Left lung (tissue), 10 donors: ENCODE data around the gene NEU2. TPM values are rescaled to one million over a fixed set of nuclear protein-coding genes. Genes with fewer than 3 reads are reported as not detected.

Experiments
- ATAC-seq: fragments of 200-7000 bp; cut with Tn5 transposase; one replicate; pipeline ENCODE4 v1.9.1; 2020; ENCODE audit warnings: moderate library complexity
- DNase-seq, 4 donors: peaks; one replicate each; pipeline ENCODE4 v3.0.0-alpha.2; 2013 to 2020
- H3K27ac ChIP-seq, 2 donors: fragments of 200-600 bp; sonication (generic) in 1 of 2; one replicate each; pipeline versions ENCODE4 v1.5.0 to v1.8.0; 2020 to 2021
- H3K27me3 ChIP-seq, 2 donors: fragments of 200-600 bp; sonication (generic) in 1 of 2; one replicate each; pipeline versions ENCODE4 v1.5.0 to v1.8.0; 2020 to 2021
- H3K36me3 ChIP-seq, 2 donors: fragments of 200-600 bp; sonication (generic) in 1 of 2; one replicate each; pipeline versions ENCODE4 v1.5.0 to v1.8.0; 2020 to 2021
- H3K4me1 ChIP-seq, 2 donors: fragments of 200-600 bp; one replicate each; pipeline ENCODE4 v1.8.0; 2021
- H3K4me3 ChIP-seq, 2 donors: fragments of 200-600 bp; sonication (generic) in 1 of 2; one replicate each; pipeline versions ENCODE4 v1.5.0 to v1.8.0; 2020 to 2021; ENCODE audit warnings: mild to moderate bottlenecking in 1 of 2
- H3K9me3 ChIP-seq, 2 donors: fragments of 200-600 bp; sonication (generic) in 1 of 2; one replicate each; pipeline versions ENCODE4 v1.5.0 to v1.8.0; 2020 to 2021
- intact Hi-C, 2 donors: fragments of 100-400 bp; cut with DNase I; formaldehyde crosslinking; loops; one replicate each; pipeline versions ENCODE4 v1.11.2 to v1.14.2; 2022
- polyA plus RNA-seq, 6 donors: library from polyadenylated mRNA; unstranded; fragments of 120-200 nt; gene quantifications; one replicate each; pipeline ENCODE4 v1.2.1, GENCODE V29; 2013; ENCODE audit not compliant: insufficient read length in 6 of 6
- total RNA-seq, 2 donors: library from RNA; stranded (reverse); fragmentation: NEBNext Ultra II Directional; extraction: Animal tissue kit (Norgen Biotek cat#: 25700); gene quantifications; one replicate each; pipeline ENCODE4 v1.2.1, GENCODE V29; 2021
- TF ChIP-seq, protein P1 (sequence below), 2 donors: fragments of 200-600 bp; sonication (generic) in 1 of 2; IDR thresholded peaks; one replicate each; pipeline versions ENCODE4 v1.5.0 to v1.8.0; 2021; ENCODE audit warnings: antibody characterized with exemption in 2 of 2
- donor health status: DM: no; HTN: yes; CAD: no.
- donor health status: DM: no; HTN: no; CAD: no.

NEU2 gene
- total and polyA plus RNA-seq, 8 donors = not detected

DNA sequence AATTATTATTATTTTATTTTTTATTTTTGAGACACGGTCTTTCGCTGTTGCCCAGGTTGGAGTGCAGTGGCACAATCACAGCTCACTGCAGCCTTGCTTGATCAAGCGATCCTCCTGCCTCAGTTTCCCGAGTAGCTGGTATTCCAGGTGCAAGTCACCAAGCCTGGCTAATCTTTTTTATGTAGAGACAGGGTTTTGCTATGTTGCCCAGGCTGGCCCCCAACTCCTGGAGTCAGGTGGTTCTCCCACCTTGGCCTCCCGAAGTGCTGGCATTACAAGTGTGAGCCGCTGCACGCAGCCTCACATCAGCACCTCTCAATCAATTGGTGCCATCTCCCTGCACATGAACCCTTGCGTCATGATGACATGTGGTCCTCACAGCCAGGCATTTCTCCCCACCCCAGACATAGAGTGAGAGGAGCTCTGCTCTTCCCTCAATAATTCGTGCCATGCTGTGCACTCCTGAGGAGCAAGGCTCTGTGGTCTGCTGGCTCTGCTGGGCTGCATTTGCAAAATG, 33.5 kb downstream of the NEU2 start:
- Histone ChIP-seq H3K4me3 (no peak overlapping the region), H3K36me3 (no peaks in the 10 kb centered on the region), H3K9me3 (no peaks in the 10 kb centered on the region), H3K27ac (peak overlapping the region in 1 of 2 donors; percentile 14), H3K27me3 (no peaks in the 10 kb centered on the region), H3K4me1 (peaks cover 0 to 75% of the 10 kb centered on the region in 2 donors)
- TF ChIP-seq, protein P1, sequence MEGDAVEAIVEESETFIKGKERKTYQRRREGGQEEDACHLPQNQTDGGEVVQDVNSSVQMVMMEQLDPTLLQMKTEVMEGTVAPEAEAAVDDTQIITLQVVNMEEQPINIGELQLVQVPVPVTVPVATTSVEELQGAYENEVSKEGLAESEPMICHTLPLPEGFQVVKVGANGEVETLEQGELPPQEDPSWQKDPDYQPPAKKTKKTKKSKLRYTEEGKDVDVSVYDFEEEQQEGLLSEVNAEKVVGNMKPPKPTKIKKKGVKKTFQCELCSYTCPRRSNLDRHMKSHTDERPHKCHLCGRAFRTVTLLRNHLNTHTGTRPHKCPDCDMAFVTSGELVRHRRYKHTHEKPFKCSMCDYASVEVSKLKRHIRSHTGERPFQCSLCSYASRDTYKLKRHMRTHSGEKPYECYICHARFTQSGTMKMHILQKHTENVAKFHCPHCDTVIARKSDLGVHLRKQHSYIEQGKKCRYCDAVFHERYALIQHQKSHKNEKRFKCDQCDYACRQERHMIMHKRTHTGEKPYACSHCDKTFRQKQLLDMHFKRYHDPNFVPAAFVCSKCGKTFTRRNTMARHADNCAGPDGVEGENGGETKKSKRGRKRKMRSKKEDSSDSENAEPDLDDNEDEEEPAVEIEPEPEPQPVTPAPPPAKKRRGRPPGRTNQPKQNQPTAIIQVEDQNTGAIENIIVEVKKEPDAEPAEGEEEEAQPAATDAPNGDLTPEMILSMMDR (IDR thresholded peaks at IDR 0.05) = no peak
- ATAC-seq (no peak), DNase-seq (no peak)
- intact Hi-C loops = no loop called here

DNA sequence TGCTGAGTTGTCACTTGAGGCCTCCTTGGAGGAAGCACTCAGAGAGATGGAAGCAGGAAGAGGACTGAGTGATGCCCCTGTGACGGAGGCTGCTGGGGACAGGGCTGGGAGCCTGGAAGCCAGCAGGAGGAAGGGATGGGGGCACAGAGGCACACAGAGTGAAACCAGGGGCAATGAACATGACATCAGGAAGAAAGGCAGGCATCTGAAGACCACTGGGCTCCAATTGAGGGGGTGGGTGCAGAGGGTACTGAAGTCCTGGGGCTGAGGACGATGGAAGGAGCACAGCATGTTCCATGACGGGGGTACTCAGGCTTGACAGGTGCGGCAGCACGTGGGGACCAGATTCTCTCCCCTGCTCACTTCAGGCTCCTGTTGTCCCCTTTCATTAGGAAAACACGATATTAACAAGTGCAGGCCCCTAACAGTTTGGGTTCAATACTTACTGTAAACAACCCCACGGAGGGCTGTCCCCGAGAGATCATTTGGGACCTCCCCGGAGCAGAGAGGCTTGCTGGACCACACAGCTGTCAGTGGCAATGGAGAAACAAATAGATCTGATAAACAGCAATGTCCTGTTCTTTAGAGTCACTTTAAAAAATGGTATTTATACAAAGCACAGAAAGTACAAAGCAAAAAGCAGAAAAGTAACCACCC, 36.4 kb downstream of the NEU2 start:
- DNase-seq (no peak), ATAC-seq (no peak)
- intact Hi-C loops = no loop called here
- Histone ChIP-seq H3K4me3 (no peak overlapping the region), H3K4me1 (peaks cover 0 to 54% of the 10 kb centered on the region in 2 donors), H3K9me3 (peaks cover 0 to 5% of the 10 kb centered on the region in 2 donors), H3K36me3 (peaks cover 0 to 4% of the 10 kb centered on the region in 2 donors), H3K27me3 (no peaks in the 10 kb centered on the region), H3K27ac (no peak overlapping the region)
- TF ChIP-seq, protein P1 (IDR thresholded peaks at IDR 0.05) = no peak

DNA sequence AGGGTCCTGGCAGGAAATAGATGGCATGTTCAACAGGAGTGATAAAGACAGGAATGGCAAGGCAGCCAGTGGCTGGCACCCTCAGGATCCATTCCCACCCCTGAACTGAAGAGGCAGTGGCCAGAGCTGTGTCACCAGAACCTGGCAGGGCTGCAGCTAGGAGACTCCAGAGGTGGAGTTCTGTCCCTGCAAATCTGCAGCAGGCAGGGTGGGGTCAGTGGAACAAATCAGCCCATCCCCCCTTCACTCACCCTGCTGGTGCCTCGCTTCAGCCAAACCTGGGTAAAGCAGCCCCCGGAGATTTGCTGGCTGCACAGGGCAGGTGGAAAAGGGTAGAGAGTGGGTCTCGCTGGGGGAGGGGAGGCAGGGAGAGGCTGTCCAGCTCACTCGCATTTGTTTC, 40.4 kb downstream of the NEU2 start:
- Histone ChIP-seq H3K36me3 (peaks cover 0 to 4% of the 10 kb centered on the region in 2 donors), H3K9me3 (peaks cover 0 to 5% of the 10 kb centered on the region in 2 donors), H3K27ac (no peak overlapping the region), H3K4me3 (no peak overlapping the region), H3K4me1 (peaks cover 3 to 50% of the 10 kb centered on the region in 2 donors), H3K27me3 (no peaks in the 10 kb centered on the region)
- ATAC-seq = no peak
- TF ChIP-seq, protein P1 (IDR thresholded peaks at IDR 0.05) = no peak
- intact Hi-C loops = no loop called here
- no peak for DNase-seq

DNA sequence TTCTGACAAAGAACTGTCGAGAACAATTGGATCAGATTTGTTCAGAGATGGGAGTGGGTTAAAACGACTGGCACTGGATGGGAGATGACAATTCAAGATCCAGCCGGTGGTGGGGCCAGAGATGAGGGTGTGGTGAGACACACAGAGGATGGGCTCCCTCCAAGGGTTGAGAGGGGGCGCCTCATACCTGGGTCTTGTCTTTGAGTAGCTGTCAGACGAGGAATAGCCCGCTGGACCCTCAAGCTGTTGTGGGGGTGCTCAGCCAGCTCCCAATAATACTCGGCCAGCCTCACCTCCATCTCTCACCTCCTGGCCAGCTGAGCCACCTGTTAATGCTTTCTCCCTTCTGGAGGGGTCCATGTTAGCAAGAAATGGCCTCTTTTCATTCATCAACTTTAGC, 41.6 kb downstream of the NEU2 start:
- Histone ChIP-seq H3K4me1 (peaks cover 3 to 49% of the 10 kb centered on the region in 2 donors), H3K27ac (peak overlapping the region in 1 of 2 donors; percentile 91), H3K27me3 (no peaks in the 10 kb centered on the region), H3K9me3 (peaks cover 0 to 5% of the 10 kb centered on the region in 2 donors), H3K4me3 (no peak overlapping the region), H3K36me3 (peaks cover 0 to 4% of the 10 kb centered on the region in 2 donors)
- TF ChIP-seq, protein P1 (IDR thresholded peaks at IDR 0.05) = no peak
- DNase-seq (no peak), ATAC-seq (no peak)
- intact Hi-C loops = no loop called here

DNA sequence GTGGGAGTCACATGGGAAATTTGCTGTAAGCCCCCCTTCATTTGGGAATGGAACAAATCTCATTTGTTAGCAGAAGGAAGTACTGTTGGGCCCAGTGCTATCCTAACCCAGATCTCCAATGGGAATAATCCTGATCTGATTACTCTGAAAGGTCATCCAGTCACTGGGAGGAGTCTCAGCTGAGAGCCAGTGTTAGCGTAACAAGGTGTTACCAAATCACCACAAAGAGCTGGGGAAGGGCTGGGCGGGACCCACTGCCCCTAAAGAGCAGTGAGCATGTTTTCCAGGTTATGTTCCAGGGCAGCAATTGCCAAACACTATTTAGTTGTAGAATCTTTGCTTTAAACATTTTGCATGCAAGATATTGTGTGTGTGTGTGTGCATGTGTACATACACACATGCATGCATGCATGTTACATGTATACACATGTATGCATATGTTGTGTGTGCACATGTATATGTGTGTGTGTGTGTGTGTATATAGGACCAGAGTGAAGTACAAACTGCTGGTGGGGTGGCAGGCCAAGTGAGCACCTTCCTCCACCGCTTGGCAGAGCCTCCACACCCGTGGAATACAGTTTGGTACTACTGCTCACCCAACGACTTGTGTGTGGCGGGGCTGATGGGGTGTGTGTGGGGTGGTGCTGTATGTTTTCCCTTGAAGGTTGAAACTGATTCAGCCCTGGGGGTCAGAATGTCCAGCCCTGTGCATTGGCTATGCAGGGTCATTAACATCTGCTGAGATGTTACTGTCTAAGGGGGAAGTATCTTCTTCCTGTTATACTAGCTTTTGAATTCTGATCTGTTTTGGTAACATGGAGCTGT, 42.9 kb downstream of the NEU2 start:
- DNase-seq (no peak), ATAC-seq (peak; percentile 45)
- Histone ChIP-seq H3K36me3 (peaks cover 0 to 10% of the 10 kb centered on the region in 2 donors), H3K9me3 (peaks cover 0 to 5% of the 10 kb centered on the region in 2 donors), H3K27ac (peak overlapping the region; percentile 20 to 91), H3K27me3 (no peaks in the 10 kb centered on the region), H3K4me3 (no peak overlapping the region), H3K4me1 (peaks cover 3 to 61% of the 10 kb centered on the region in 2 donors)
- intact Hi-C loops = no loop called here
- TF ChIP-seq, protein P1 (IDR thresholded peaks at IDR 0.05) = no peak
